HL-60 (cell line): ENCODE data around the gene NRARP.

Experiments
- CTCF ChIP-seq: IDR thresholded peaks from one replicate; pipeline ENCODE4 v1.5.1; 2011; ENCODE audit warnings: low read length, control low read depth, inconsistent platforms; ENCODE audit not compliant: insufficient read depth
- GABPA ChIP-seq: IDR thresholded peaks from 2 replicates; pipeline ENCODE4 v1.6.1; 2012; ENCODE audit warnings: low read depth
- POLR2AphosphoS5 ChIP-seq: IDR thresholded peaks from 2 replicates; pipeline ENCODE4 v1.6.1; 2012; ENCODE audit warnings: low read depth
- SPI1 ChIP-seq: IDR thresholded peaks from 2 replicates; pipeline ENCODE4 v1.6.1; 2012; ENCODE audit warnings: low read depth, mild to moderate bottlenecking, borderline replicate concordance
- TF ChIP-seq, protein P1 (sequence below): IDR thresholded peaks from 2 replicates; pipeline ENCODE4 v1.6.1; 2012; ENCODE audit warnings: low read depth; ENCODE audit not compliant: insufficient replicate concordance

GRCh38 chr9:137299203-137299565, 2.9 kb downstream of the NRARP start:
- TF ChIP-seq CTCF = no peak
- TF ChIP-seq POLR2AphosphoS5 = no peak
- no peak for TF ChIP-seq GABPA
- TF ChIP-seq, protein P1, sequence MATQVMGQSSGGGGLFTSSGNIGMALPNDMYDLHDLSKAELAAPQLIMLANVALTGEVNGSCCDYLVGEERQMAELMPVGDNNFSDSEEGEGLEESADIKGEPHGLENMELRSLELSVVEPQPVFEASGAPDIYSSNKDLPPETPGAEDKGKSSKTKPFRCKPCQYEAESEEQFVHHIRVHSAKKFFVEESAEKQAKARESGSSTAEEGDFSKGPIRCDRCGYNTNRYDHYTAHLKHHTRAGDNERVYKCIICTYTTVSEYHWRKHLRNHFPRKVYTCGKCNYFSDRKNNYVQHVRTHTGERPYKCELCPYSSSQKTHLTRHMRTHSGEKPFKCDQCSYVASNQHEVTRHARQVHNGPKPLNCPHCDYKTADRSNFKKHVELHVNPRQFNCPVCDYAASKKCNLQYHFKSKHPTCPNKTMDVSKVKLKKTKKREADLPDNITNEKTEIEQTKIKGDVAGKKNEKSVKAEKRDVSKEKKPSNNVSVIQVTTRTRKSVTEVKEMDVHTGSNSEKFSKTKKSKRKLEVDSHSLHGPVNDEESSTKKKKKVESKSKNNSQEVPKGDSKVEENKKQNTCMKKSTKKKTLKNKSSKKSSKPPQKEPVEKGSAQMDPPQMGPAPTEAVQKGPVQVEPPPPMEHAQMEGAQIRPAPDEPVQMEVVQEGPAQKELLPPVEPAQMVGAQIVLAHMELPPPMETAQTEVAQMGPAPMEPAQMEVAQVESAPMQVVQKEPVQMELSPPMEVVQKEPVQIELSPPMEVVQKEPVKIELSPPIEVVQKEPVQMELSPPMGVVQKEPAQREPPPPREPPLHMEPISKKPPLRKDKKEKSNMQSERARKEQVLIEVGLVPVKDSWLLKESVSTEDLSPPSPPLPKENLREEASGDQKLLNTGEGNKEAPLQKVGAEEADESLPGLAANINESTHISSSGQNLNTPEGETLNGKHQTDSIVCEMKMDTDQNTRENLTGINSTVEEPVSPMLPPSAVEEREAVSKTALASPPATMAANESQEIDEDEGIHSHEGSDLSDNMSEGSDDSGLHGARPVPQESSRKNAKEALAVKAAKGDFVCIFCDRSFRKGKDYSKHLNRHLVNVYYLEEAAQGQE = no peak
- TF ChIP-seq SPI1 = no peak
